CD8-positive, alpha-beta memory T cell (primary cell): ENCODE measurements around the gene PSME2. TPM values are rescaled to one million over a fixed set of nuclear protein-coding genes. Genes with fewer than 3 reads are reported as not detected.

Experiments used
- CTCF ChIA-PET: fragments of 350-600 bp; sonication (Branson Sonifier 250); formaldehyde crosslinking; loops from one replicate; lab custom pipeline; 2021; ENCODE audit warnings: antibody characterized with exemption; lab: Charles Lee
- POLR2A ChIA-PET: fragments of 350-600 bp; sonication (Branson Sonifier 250); formaldehyde crosslinking; loops from one replicate; lab custom pipeline; 2021; ENCODE audit warnings: antibody characterized with exemption; lab: Charles Lee
- DNase-seq, 5 donors: peaks; one replicate each; pipeline versions ENCODE4 v3.0.0 to v3.0.0-alpha.2; 2020 to 2022; ENCODE audit warnings: mixed read lengths in 1 of 5
- H3K27ac ChIP-seq: one replicate; pipeline ENCODE4 v1.7.0; 2013; ENCODE audit warnings: low read depth, mild to moderate bottlenecking, low read length, moderate library complexity
- H3K27me3 ChIP-seq: 2 replicates; pipeline ENCODE4 v1.7.0; 2013; ENCODE audit warnings: low read length, mild to moderate bottlenecking; ENCODE audit not compliant: insufficient read depth, poor library complexity, severe bottlenecking
- H3K36me3 ChIP-seq: 2 replicates; pipeline ENCODE4 v1.7.0; 2013; ENCODE audit warnings: mild to moderate bottlenecking, low read length, moderate library complexity; ENCODE audit not compliant: insufficient read depth
- H3K4me1 ChIP-seq: 2 replicates; pipeline ENCODE4 v1.7.0; 2013; ENCODE audit warnings: mild to moderate bottlenecking, low read length, moderate library complexity; ENCODE audit not compliant: insufficient read depth
- H3K4me3 ChIP-seq: 2 replicates; pipeline ENCODE4 v1.7.0; 2013; ENCODE audit warnings: mild to moderate bottlenecking, low read length
- H3K9me3 ChIP-seq: 2 replicates; pipeline ENCODE4 v1.7.0; 2013; ENCODE audit warnings: mild to moderate bottlenecking, low read length
- H3K27ac Mint-ChIP-seq, 8 donors: one replicate each; pipeline ENCODE4 v1.8.0; 2020 to 2021; ENCODE audit warnings: mixed read lengths in 8 of 8, mild to moderate bottlenecking in 6 of 8, inconsistent platforms in 3 of 8, moderate library complexity in 3 of 8
- H3K27me3 Mint-ChIP-seq, 2 donors: one replicate each; pipeline ENCODE4 v1.8.0; 2020 to 2021; ENCODE audit warnings: mixed read lengths in 2 of 2, mild to moderate bottlenecking in 1 of 2, moderate library complexity in 1 of 2
- H3K36me3 Mint-ChIP-seq, 3 donors: one replicate each; pipeline ENCODE4 v1.8.0; 2020 to 2021; ENCODE audit warnings: mixed read lengths in 3 of 3, inconsistent platforms in 1 of 3, mild to moderate bottlenecking in 1 of 3
- H3K4me1 Mint-ChIP-seq, 3 donors: one replicate each; pipeline ENCODE4 v1.8.0; 2020 to 2021; ENCODE audit warnings: mixed read lengths in 3 of 3, inconsistent platforms in 1 of 3, mild to moderate bottlenecking in 1 of 3
- H3K4me3 Mint-ChIP-seq, 7 donors: one replicate each; pipeline ENCODE4 v1.8.0; 2020 to 2021; ENCODE audit warnings: mixed read lengths in 7 of 7, mild to moderate bottlenecking in 6 of 7, moderate library complexity in 4 of 7, inconsistent platforms in 2 of 7
- H3K9me3 Mint-ChIP-seq, 5 donors: one replicate each; pipeline ENCODE4 v1.8.0; 2020 to 2022; ENCODE audit warnings: mixed read lengths in 5 of 5, mild to moderate bottlenecking in 3 of 5, moderate library complexity in 2 of 5, inconsistent platforms in 1 of 5
- polyA plus RNA-seq: library from polyadenylated mRNA; unstranded; fragments of 300-500 nt; fragmentation: Illumina TruSeq; gene quantifications from one replicate; pipeline ENCODE4 v1.2.3, GENCODE V29; 2021
- total RNA-seq, 2 experiments: library from RNA; stranded (reverse); gene quantifications; one replicate each; pipeline ENCODE4 v1.2.3, GENCODE V29; 2021

The PSME2 gene
- total and polyA plus RNA-seq, 3 experiments from 2014 or later, result 368 to 534 (median 376) TPM

DNA sequence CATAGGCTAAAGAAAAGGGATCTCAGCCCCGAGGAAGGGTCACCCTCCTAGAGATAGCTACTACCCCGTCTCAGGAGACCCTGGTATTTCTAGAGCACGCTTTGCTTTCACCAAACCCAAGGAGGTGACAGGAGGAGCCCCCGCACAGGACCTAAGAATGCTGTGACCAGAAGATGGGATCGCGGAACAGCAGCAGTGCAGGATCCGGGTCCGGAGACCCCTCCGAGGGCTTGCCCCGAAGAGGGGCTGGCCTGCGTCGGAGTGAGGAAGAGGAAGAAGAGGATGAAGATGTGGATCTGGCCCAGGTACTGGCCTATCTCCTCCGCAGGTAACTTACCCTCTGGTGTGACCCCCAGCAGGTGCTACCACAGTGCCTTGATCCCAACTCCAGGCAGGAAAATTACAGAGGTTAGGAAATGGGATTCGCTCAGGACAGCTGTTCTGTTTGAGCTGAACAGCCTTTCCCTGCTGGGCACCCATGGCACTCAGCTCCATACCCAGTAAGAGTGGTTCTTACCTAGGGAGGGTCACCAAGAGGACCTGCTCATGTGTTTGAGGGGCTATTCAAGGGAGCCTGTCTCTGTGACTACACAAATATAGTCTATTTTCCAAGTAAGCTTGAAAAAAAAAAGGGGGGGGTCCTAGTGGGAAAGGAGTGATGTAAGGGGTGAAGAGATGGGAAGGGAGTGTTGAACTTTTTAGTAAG lies 30.8 kb downstream of the PSME2 start:
- Mint-ChIP-seq H3K4me1 (peaks cover 30 to 37% (median 35%) of the 10 kb centered on the region in 3 donors), H3K4me3 (peak overlapping the region; percentile 96 to 100 (median 98)), H3K9me3 (no peaks in the 10 kb centered on the region), H3K36me3 (peaks cover 5 to 58% (median 19%) of the 10 kb centered on the region in 3 donors), H3K27ac (peak overlapping the region; percentile 98 to 100 (median 99)), H3K27me3 (peaks cover 0 to 5% of the 10 kb centered on the region in 2 donors)
- H3K27me3 ChIP-seq, result no peaks in the 10 kb centered on the region
- H3K4me1 ChIP-seq, result peaks cover 28% of the 10 kb centered on the region
- no peak for DNase-seq
- H3K4me3 ChIP-seq, result peak overlapping the region; percentile 93
- POLR2A ChIA-PET, result interaction anchor here (0.9 to 4.6 kb wide), 19 partner anchors 10 to 795 kb away, joined by 3 to 58 read pairs (median 10); partner anchors contain the start of genes CHMP4A, DHRS1, DHRS4 and EMC9
- no peaks in the 10 kb centered on the region for H3K9me3 ChIP-seq
- H3K36me3 ChIP-seq, result peaks cover 32% of the 10 kb centered on the region
- CTCF ChIA-PET, result interaction anchor here (1.0 to 4.4 kb wide), 19 partner anchors 9 to 326 kb away, joined by 3 to 34 read pairs (median 8); partner anchors contain the start of genes CHMP4A, CIDEB, EMC9 and IPO4
- peak overlapping the region; percentile 98 for H3K27ac ChIP-seq

- DNase-seq, result peak; percentile 97 to 100 (median 99)
- H3K9me3 ChIP-seq, result no peaks in the 10 kb centered on the region
- H3K4me1 Mint-ChIP-seq, result peaks cover 30 to 37% (median 36%) of the 10 kb centered on the region in 3 donors
Observed at GRCh38 chr14:24114532-24115421, 31.6 kb downstream of the PSME2 start, which contains the start of the genes DCAF11 and NRL. Gene DCAF11, plus strand, starts transcription at chr14:24114777. Its CDS starts 818 bp downstream, at chr14:24115595. Gene NRL, minus strand, starts transcription at chr14:24114949. Its CDS starts 32,101 bp downstream, at chr14:24082848.

DNA sequence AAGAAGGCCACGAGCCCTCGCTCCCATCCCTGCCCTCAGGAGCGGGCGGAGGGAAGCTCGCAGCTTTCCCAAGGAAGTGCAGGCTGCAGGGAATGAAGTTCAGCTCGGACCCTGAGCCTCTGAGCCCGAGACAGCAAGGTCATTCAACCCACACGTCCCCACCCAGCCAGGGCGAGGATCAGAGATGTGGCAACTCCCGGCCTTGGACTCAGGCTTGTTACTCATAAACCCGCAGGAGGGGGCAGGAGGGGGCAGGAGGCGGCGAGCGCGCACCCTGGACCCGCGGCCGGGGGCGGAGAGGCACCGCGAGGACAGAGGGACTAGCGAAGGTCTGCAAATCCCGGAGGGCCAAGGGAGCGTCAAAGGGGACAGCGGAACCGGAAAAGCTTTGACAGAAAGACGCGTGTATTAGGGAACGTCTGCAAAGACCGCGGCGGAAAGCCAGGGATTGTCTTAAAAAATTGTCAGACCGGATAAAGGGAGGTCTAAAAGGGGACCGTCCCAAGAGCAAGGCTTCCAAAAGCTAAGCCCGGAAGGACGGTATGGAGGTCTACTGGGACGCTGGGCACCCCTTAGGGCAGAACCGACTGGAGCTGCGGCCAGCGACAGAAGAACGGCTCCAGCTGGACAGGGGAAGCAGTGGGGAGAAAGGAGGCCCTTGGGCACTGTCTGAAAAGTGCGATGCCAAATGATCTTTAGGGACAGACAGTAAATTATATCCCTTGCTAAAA lies 32.4 kb downstream of the PSME2 start:
- H3K27me3 ChIP-seq, result no peaks in the 10 kb centered on the region
- DNase-seq, result peak in 4 of 5 donors; percentile 69 to 88 (median 79)
- H3K4me3 ChIP-seq, result peak overlapping the region; percentile 99
- H3K27ac ChIP-seq, result peak overlapping the region; percentile 98
- H3K27me3 Mint-ChIP-seq, result peaks cover 0 to 5% of the 10 kb centered on the region in 2 donors
- H3K4me3 Mint-ChIP-seq, result peak overlapping the region; percentile 96 to 100 (median 98)
- H3K27ac Mint-ChIP-seq, result peak overlapping the region; percentile 98 to 100 (median 99)
- POLR2A ChIA-PET, result interaction anchor here (0.7 to 4.6 kb wide), 19 partner anchors 12 to 317 kb away, joined by 3 to 58 read pairs (median 10); partner anchors contain the start of genes CHMP4A, DHRS1, EMC9 and IRF9
- CTCF ChIA-PET, result interaction anchor here (0.8 to 4.4 kb wide), 18 partner anchors 8 to 194 kb away, joined by 3 to 34 read pairs (median 6); partner anchors contain the start of genes CIDEB, EMC9, IRF9 and PSME1
- H3K36me3 Mint-ChIP-seq, result peaks cover under 1 to 46% (median 13%) of the 10 kb centered on the region in 3 donors
- H3K4me1 Mint-ChIP-seq, result peaks cover 31 to 39% (median 38%) of the 10 kb centered on the region in 3 donors
- H3K9me3 Mint-ChIP-seq, result no peaks in the 10 kb centered on the region
- peaks cover 19% of the 10 kb centered on the region for H3K36me3 ChIP-seq
- peaks cover 34% of the 10 kb centered on the region for H3K4me1 ChIP-seq
- H3K9me3 ChIP-seq, result no peaks in the 10 kb centered on the region

More at GRCh38 chr14:24114532-24115421, 31.6 kb downstream of the PSME2 start, which contains the start of the genes DCAF11 and NRL:
- peaks cover 28% of the 10 kb centered on the region for H3K4me1 ChIP-seq
- peak within 1 kb of the TSS; percentile 98 to 100 (median 99) for H3K27ac Mint-ChIP-seq
- POLR2A ChIA-PET, result interaction anchor here (0.7 to 4.6 kb wide), 22 partner anchors 11 to 794 kb away, joined by 3 to 58 read pairs (median 6); partner anchors contain the start of genes CHMP4A, DHRS1, DHRS4 and EMC9
- H3K4me3 ChIP-seq, result peak within 1 kb of the TSS; percentile 99
- H3K4me3 Mint-ChIP-seq, result peak within 1 kb of the TSS; percentile 96 to 100 (median 98)
- H3K9me3 Mint-ChIP-seq, result no peaks in the 10 kb centered on the region
- H3K36me3 Mint-ChIP-seq, result peaks cover 5 to 54% (median 19%) of the 10 kb centered on the region in 3 donors
- peaks cover 27% of the 10 kb centered on the region for H3K36me3 ChIP-seq
- H3K27me3 ChIP-seq, result no peaks in the 10 kb centered on the region
- CTCF ChIA-PET, result interaction anchor here (0.8 to 4.4 kb wide), 23 partner anchors 8 to 327 kb away, joined by 3 to 34 read pairs (median 6); partner anchors contain the start of genes CHMP4A, CIDEB, EMC9 and IPO4
- peak within 1 kb of the TSS; percentile 98 for H3K27ac ChIP-seq
- H3K27me3 Mint-ChIP-seq, result peaks cover 0 to 5% of the 10 kb centered on the region in 2 donors

GRCh38 chr14:24113379-24113800 lies 33.0 kb downstream of the PSME2 start:
- Mint-ChIP-seq H3K9me3 (no peaks in the 10 kb centered on the region), H3K4me3 (peak overlapping the region; percentile 96 to 100 (median 98)), H3K4me1 (peaks cover 35 to 44% (median 41%) of the 10 kb centered on the region in 3 donors), H3K27ac (peak overlapping the region; percentile 98 to 100 (median 99)), H3K27me3 (peaks cover 0 to 5% of the 10 kb centered on the region in 2 donors), H3K36me3 (peaks cover 0 to 40% (median 7%) of the 10 kb centered on the region in 3 donors)
- Histone ChIP-seq H3K36me3 (peaks cover 13% of the 10 kb centered on the region), H3K27ac (peak overlapping the region; percentile 98), H3K4me3 (peak overlapping the region; percentile 99), H3K27me3 (no peaks in the 10 kb centered on the region), H3K4me1 (peaks cover 39% of the 10 kb centered on the region), H3K9me3 (no peaks in the 10 kb centered on the region)
- no peak for DNase-seq
- CTCF ChIA-PET, result interaction anchor here (0.8 to 4.4 kb wide), 10 partner anchors 9 to 194 kb away, joined by 3 to 34 read pairs (median 7); partner anchors contain the start of genes CIDEB, IRF9, PSME1 and PSME2
- POLR2A ChIA-PET, result interaction anchor here (1.8 to 4.6 kb wide), 11 partner anchors 20 to 158 kb away, joined by 6 to 58 read pairs (median 22); partner anchors contain the start of genes CHMP4A, EMC9, IRF9 and PCK2

- ChIA-PET CTCF (interaction anchor here (0.7 to 11.6 kb wide), 10 partner anchors 17 to 478 kb away, joined by 3 to 185 read pairs (median 21); partner anchors contain the start of genes EMC9, IRF9, PCK2 and PSME1), POLR2A (interaction anchor here (0.5 to 2.9 kb wide), 4 partner anchors 16 to 132 kb away, joined by 3 to 26 read pairs (median 4); partner anchors contain the start of genes PCK2, RNF31 and TINF2)
- Mint-ChIP-seq H3K9me3 (no peaks in the 10 kb centered on the region), H3K4me3 (peak overlapping the region in 1 of 7 donors; percentile 16), H3K27ac (peak overlapping the region in 4 of 8 donors; percentile 48 to 84 (median 72)), H3K4me1 (peaks cover 16 to 23% (median 17%) of the 10 kb centered on the region in 3 donors), H3K27me3 (peaks cover 0 to 5% of the 10 kb centered on the region in 2 donors), H3K36me3 (peaks cover 0 to 16% (median 0%) of the 10 kb centered on the region in 3 donors)
- no peaks in the 10 kb centered on the region for H3K9me3 ChIP-seq
- DNase-seq, result no peak
- H3K36me3 ChIP-seq, result no peaks in the 10 kb centered on the region
- no peaks in the 10 kb centered on the region for H3K27me3 ChIP-seq
- no peak overlapping the region for H3K27ac ChIP-seq
- H3K4me3 ChIP-seq, result no peak overlapping the region
- peaks cover 18% of the 10 kb centered on the region for H3K4me1 ChIP-seq
Observed at GRCh38 chr14:24110523-24110922, 35.9 kb downstream of the PSME2 start.

DNA sequence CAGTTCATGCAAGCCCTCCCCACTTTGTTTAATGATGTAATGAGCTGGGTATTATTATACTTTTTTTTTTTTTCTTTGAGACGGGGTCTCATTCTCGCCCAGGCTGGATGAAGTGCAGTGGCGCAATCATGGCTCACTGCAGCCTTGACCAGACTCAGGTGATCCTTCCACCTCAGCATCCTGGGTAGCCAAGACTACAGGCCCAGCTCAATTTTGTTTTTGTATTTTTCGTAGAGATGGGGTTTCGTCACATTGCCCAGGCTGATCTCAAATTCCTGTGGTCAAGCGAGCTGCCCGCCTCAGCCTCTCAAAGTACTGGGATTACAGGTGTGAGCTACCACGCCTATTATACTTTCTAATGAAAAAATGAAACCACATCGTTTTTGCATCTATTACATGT lies 36.4 kb downstream of the PSME2 start:
- H3K4me3 ChIP-seq, result no peak overlapping the region
- peaks cover 0 to 5% of the 10 kb centered on the region in 2 donors for H3K27me3 Mint-ChIP-seq
- CTCF ChIA-PET, result interaction anchor here (0.7 to 11.6 kb wide), 17 partner anchors 8 to 478 kb away, joined by 3 to 185 read pairs (median 6); partner anchors contain the start of genes CHMP4A, EMC9, IRF9 and PCK2
- H3K36me3 Mint-ChIP-seq, result peaks cover 0 to 14% (median 0%) of the 10 kb centered on the region in 3 donors
- H3K4me1 ChIP-seq, result peaks cover 16% of the 10 kb centered on the region
- no peaks in the 10 kb centered on the region for H3K9me3 ChIP-seq
- no peaks in the 10 kb centered on the region for H3K36me3 ChIP-seq
- H3K27ac Mint-ChIP-seq, result peak overlapping the region in 3 of 8 donors; percentile 50 to 84 (median 69)
- POLR2A ChIA-PET, result interaction anchor here (0.5 to 2.9 kb wide), 6 partner anchors 16 to 132 kb away, joined by 3 to 26 read pairs (median 6); partner anchors contain the start of genes EMC9, PCK2 and TINF2
- no peaks in the 10 kb centered on the region for H3K27me3 ChIP-seq
- no peak overlapping the region for H3K4me3 Mint-ChIP-seq
- peaks cover 12 to 18% (median 12%) of the 10 kb centered on the region in 3 donors for H3K4me1 Mint-ChIP-seq
- no peak overlapping the region for H3K27ac ChIP-seq
- no peaks in the 10 kb centered on the region for H3K9me3 Mint-ChIP-seq
- no peak for DNase-seq
